Central memory CD8-positive, alpha-beta T cell (primary cell): ENCODE results near the gene CCDC142.

Source experiments
- ATAC-seq: fragments of 150-1000 bp; cut with Tn5 transposase; replicated peaks from 2 replicates; pipeline ENCODE4 v1.10.0; 2022; ENCODE audit warnings: mild to moderate bottlenecking, moderate FRiP score, moderate number of reproducible peaks; ENCODE audit not compliant: poor library complexity, severe bottlenecking; ENCODE audit errors: extremely low read depth
- DNase-seq, 2 donors: peaks; one replicate each; pipeline ENCODE4 v3.0.0; 2021; ENCODE audit warnings: low spot score in 2 of 2
- H3K27ac Mint-ChIP-seq: one replicate; pipeline ENCODE4 v1.8.0; 2022; ENCODE audit warnings: low read depth, mild to moderate bottlenecking, moderate library complexity, mixed read lengths
- H3K27me3 Mint-ChIP-seq: one replicate; pipeline ENCODE4 v1.8.0; 2022; ENCODE audit warnings: mixed read lengths
- H3K36me3 Mint-ChIP-seq: one replicate; pipeline ENCODE4 v1.8.0; 2022; ENCODE audit warnings: mild to moderate bottlenecking, moderate library complexity, mixed read lengths; ENCODE audit not compliant: insufficient read depth
- H3K4me1 Mint-ChIP-seq: one replicate; pipeline ENCODE4 v1.8.0; 2022; ENCODE audit warnings: mixed read lengths
- H3K4me3 Mint-ChIP-seq: one replicate; pipeline ENCODE4 v1.8.0; 2022; ENCODE audit warnings: mild to moderate bottlenecking, moderate library complexity, mixed read lengths
- H3K9me3 Mint-ChIP-seq: one replicate; pipeline ENCODE4 v1.8.0; 2022; ENCODE audit warnings: mixed read lengths

The CCDC142 gene

DNA sequence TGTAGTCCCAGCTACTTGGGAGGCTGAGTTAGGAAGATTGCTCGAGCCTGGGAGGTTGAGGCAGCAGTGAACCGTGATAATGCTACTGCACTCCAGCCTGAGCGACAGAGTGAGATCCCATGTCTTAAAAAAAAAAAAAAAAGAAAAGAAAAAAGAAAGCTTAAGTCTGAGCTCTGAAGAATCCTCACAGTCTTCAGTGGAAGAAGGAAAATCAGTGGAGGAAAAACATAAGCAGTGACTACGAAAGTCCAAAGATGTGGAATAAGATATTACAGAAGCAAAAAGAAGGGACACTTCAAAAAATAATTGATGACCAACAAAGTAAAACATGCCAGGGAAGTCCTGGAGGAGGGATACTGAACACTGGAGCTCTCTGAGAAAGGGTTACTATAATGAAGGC, 27.5 kb upstream of the CCDC142 start:
- ATAC-seq, result no peak
- peaks cover 30% of the 10 kb centered on the region for H3K4me1 Mint-ChIP-seq
- H3K36me3 Mint-ChIP-seq, result peaks cover 24% of the 10 kb centered on the region
- H3K27me3 Mint-ChIP-seq, result peaks cover 40% of the 10 kb centered on the region
- DNase-seq, result no peak
- H3K27ac Mint-ChIP-seq, result no peak overlapping the region
- no peak overlapping the region for H3K4me3 Mint-ChIP-seq
- H3K9me3 Mint-ChIP-seq, result no peaks in the 10 kb centered on the region

- H3K4me1 Mint-ChIP-seq, result peaks cover 45% of the 10 kb centered on the region
- no peak for DNase-seq
- peaks cover 40% of the 10 kb centered on the region for H3K27me3 Mint-ChIP-seq
- ATAC-seq, result peak; percentile 7
- H3K27ac Mint-ChIP-seq, result peak overlapping the region; percentile 99
- H3K9me3 Mint-ChIP-seq, result no peaks in the 10 kb centered on the region
- peak overlapping the region; percentile 91 for H3K4me3 Mint-ChIP-seq
- H3K36me3 Mint-ChIP-seq, result peaks cover 24% of the 10 kb centered on the region
These were observed 25.2 kb upstream of the CCDC142 start for GRCh38 chr2:74507926-74508520.

DNA sequence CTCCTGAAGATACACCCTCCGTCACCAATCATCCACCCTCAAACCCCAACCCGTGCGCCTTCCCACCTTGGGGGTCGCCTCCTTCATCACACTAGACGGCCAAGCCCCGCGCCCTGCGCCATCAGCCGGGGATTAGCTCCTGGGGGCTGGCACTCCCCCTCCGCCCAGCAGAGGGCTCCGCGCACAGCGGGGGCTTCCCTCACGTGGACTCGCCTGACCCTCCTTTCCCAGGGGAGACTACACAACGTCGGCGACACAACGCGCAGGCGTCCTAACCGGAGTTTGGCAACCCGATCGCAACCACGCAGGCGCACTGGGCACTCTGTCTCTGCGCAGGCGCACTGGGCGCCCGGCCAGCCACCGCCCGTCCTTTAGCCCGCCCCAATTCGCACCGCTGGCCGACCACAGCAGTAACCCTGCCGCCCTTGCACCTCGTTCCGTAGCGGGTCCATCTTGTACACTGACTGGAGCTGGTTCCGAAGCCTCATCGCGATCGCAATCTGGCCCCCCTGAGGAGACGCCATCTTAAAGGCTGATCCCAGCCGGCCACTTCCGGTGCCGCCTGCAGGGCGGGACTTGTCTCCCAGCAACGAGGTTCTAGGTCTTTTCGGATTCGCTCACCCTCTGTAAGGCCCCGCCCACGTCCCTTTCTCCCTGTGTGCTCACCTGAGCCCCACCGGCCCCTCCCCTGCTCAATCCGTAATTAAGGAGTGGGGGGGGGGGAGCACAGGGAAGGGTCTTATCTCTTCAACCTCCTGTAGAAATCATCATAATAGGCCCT, 24.5 kb upstream of the CCDC142 start, which contains the start of gene PCGF1:
TSS of gene PCGF1 (minus strand) at position 551 of the 781 bp plus-strand sequence. CDS start at position 524, 27 bp downstream.
- peaks cover 24% of the 10 kb centered on the region for H3K36me3 Mint-ChIP-seq
- no peaks in the 10 kb centered on the region for H3K9me3 Mint-ChIP-seq
- peaks cover 51% of the 10 kb centered on the region for H3K4me1 Mint-ChIP-seq
- DNase-seq (peak; percentile 97 to 100), ATAC-seq (peak; percentile 94)
- peaks cover 34% of the 10 kb centered on the region for H3K27me3 Mint-ChIP-seq
- H3K4me3 Mint-ChIP-seq, result peak within 1 kb of the TSS; percentile 91
- peak within 1 kb of the TSS; percentile 99 for H3K27ac Mint-ChIP-seq

GRCh38 chr2:74505448-74506246, 22.8 kb upstream of the CCDC142 start:
- H3K36me3 Mint-ChIP-seq, result peaks cover 26% of the 10 kb centered on the region
- ATAC-seq, result no peak

DNA sequence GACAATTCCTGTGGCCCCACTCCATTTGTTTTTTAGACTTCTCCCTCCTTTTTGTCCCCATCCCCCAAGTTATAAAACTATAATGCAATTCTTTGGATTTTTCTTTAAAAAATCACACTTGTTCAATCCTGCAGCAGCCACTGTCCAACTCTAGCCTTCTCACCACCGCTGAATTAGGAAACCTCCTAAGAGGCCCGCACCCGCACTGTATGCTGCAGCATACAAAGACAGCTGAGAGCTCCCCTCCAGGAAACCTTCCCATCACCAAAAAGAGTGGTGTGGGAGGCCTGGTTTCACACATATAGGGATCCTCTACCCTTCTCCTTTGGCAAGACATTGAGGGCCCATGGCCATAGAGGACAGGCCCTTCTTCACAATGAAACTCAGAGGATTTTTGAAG, 21.8 kb upstream of the CCDC142 start:
- peaks cover 26% of the 10 kb centered on the region for H3K36me3 Mint-ChIP-seq

More at GRCh38 chr2:74505448-74506246, 22.8 kb upstream of the CCDC142 start:
- DNase-seq, result no peak
- Mint-ChIP-seq H3K4me3 (no peak overlapping the region), H3K27me3 (peaks cover 31% of the 10 kb centered on the region), H3K27ac (no peak overlapping the region), H3K9me3 (no peaks in the 10 kb centered on the region), H3K4me1 (peaks cover 61% of the 10 kb centered on the region)

DNA sequence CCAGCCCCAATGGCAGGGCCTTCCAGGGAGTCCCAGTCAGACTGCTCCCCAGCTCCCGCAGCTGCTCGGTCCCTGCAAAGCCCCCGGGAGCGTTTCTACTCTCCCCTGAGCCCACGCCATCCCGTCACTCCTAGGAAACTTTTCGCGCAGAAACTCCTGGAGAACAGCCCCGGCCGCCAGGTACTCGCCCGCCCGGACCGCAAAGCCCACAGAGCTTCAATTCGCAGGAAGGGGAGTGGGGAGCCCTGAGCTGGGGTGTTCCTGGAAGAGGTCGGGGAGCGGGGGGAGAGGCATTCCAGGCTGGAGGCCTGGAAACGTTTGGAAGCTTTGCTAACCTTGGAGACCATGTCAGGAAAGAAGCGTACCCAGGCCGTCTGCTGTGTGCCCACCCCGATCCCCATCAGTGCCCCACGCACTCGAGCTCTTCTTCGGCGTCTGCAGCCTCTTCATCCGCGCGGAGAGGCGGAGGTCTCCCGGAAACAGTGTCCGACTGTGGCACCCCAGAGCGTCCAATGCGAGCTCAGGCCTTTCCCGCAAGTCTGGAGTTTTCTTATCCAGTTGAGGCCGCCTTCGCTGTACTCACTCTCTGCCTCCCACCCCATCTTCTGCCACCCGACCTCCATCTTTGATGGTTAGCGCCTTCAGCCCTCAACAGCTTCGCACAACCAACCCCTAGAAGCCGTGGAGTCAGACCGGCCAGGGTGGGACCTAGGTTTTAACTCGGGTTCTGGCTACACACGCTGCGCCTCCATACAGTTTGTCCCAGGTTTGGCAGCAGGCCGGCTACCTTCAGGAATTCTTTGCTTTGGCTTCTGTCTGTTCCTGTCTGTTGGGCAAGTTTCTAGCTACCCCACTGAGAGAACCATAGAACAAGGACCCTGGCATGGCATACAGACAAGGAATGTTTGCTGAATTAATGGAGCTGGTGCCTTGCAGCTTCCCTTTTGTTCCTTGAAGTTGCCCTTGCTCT, 21.0 kb upstream of the CCDC142 start:
- ATAC-seq (no peak), DNase-seq (no peak)
- Mint-ChIP-seq H3K4me3 (peak overlapping the region; percentile 44), H3K27ac (peak overlapping the region; percentile 16), H3K36me3 (peaks cover 26% of the 10 kb centered on the region), H3K27me3 (peaks cover 31% of the 10 kb centered on the region), H3K9me3 (no peaks in the 10 kb centered on the region), H3K4me1 (peaks cover 66% of the 10 kb centered on the region)

More for the DNA sequence above, 21.8 kb upstream of the CCDC142 start:
- no peak for DNase-seq
- peak overlapping the region; percentile 16 for H3K27ac Mint-ChIP-seq
- H3K9me3 Mint-ChIP-seq, result no peaks in the 10 kb centered on the region
- peaks cover 61% of the 10 kb centered on the region for H3K4me1 Mint-ChIP-seq
- H3K4me3 Mint-ChIP-seq, result peak overlapping the region; percentile 44
- no peak for ATAC-seq
- H3K27me3 Mint-ChIP-seq, result peaks cover 25% of the 10 kb centered on the region

DNA sequence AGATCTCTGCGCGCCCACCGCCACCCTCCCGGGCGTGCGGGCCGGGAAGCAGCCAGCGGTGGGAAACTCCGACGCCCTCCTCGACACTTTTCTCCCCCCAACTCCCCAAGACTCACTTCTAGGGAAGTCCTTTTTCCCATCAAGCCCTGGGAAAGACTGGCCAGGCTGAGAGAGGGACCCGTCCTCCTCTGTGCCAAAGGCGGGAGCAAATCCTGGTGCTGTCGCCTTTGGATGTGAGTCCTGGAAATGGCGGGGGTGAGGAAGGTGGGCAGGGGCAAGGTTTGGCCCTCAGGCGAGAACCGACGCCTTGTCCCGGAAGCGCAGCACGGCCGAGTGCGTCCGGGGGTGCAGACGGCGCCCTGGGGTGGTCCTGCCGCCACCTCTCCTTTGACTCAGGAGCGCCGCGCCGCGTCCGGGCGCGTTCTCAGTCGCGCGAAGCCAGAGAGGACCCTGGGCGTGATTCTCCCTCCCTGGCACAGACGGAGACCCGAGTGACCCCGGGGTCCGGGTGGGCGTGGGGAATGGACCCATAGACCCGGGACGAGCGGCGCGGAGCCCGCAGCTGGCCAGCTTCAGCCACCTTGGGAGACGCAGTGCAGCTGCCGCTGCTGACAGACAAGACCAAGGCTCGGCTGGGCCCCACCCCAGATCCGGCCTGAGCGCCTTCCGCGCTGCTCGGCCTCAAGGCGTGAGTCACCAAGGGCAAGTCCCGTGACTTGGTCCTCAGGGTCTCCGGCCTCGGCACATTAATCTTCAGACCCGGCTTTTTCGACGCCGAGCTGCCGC, 20.1 kb upstream of the CCDC142 start:
- ATAC-seq (no peak), DNase-seq (peak in 1 of 2 donors; percentile 35)
- peaks cover 66% of the 10 kb centered on the region for H3K4me1 Mint-ChIP-seq
- peaks cover 26% of the 10 kb centered on the region for H3K36me3 Mint-ChIP-seq
- no peak overlapping the region for H3K27ac Mint-ChIP-seq
- no peaks in the 10 kb centered on the region for H3K9me3 Mint-ChIP-seq
- peaks cover 39% of the 10 kb centered on the region for H3K27me3 Mint-ChIP-seq
- H3K4me3 Mint-ChIP-seq, result peak overlapping the region; percentile 44

DNA sequence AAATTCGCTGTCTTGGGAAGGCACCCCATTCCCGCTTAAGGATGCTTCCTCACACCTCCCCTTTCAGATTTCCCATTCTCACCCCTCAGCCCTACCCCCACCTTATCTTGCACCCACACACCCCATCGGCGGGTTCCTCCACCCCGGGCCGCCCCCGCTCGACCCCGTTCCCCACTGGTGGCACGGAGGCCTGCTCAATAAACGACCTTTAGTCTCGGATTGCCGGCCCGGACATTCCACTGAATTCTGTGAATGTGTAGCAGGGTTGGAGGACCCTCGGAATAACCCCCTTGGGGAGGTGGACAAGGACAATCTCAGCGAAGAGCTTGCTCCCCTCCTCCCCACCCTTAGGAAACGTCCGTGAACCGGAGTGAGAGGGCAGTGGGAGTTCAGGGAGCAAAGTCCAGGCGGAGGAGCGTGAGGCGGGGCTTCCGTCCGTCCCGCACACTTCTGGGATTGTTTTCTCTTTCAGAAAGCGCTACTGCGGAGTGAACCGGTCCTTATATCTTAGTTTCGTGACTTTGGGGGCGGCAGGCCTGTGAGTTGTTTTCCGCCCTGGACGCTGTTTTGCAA, 19.4 kb upstream of the CCDC142 start:
- ATAC-seq (no peak), DNase-seq (no peak)
- H3K27me3 Mint-ChIP-seq, result peaks cover 40% of the 10 kb centered on the region
- no peaks in the 10 kb centered on the region for H3K9me3 Mint-ChIP-seq
- H3K4me1 Mint-ChIP-seq, result peaks cover 62% of the 10 kb centered on the region
- peaks cover 22% of the 10 kb centered on the region for H3K36me3 Mint-ChIP-seq
- peak overlapping the region; percentile 44 for H3K4me3 Mint-ChIP-seq
- no peak overlapping the region for H3K27ac Mint-ChIP-seq

GRCh38 chr2:74501335-74502071, 18.7 kb upstream of the CCDC142 start:
- Mint-ChIP-seq H3K27ac (no peak overlapping the region), H3K4me3 (peak overlapping the region; percentile 44), H3K27me3 (peaks cover 40% of the 10 kb centered on the region), H3K9me3 (no peaks in the 10 kb centered on the region), H3K4me1 (peaks cover 55% of the 10 kb centered on the region), H3K36me3 (peaks cover 15% of the 10 kb centered on the region)
- ATAC-seq, result no peak
- no peak for DNase-seq

GRCh38 chr2:74500578-74500946, 17.8 kb upstream of the CCDC142 start:
- DNase-seq, result no peak
- Mint-ChIP-seq H3K9me3 (no peaks in the 10 kb centered on the region), H3K36me3 (peaks cover 10% of the 10 kb centered on the region), H3K4me1 (peaks cover 53% of the 10 kb centered on the region), H3K27ac (no peak overlapping the region), H3K4me3 (no peak overlapping the region), H3K27me3 (peaks cover 40% of the 10 kb centered on the region)
- ATAC-seq, result no peak
